ENCODE measurements around the gene TPMT.

- no peak for TF ChIP-seq HNF4G (IDR thresholded peaks at IDR 0.05)
- TF ChIP-seq YY1 (IDR thresholded peaks at IDR 0.05) = no peak
- no peak for TF ChIP-seq ATF3 (IDR thresholded peaks at IDR 0.05)
Observed at GRCh38 chr6:18087396-18088165, 67.3 kb downstream of the TPMT start.

Data from liver (tissue), 2 donors.